ENCODE measurements around the gene FKBP11.
A peak's percentile ranks its signal among the peaks of the same experiment; 100 is the strongest.
"Not testable (repeated sequence)": the region's sequence is repeated elsewhere in the genome, so short reads cannot be mapped to it uniquely, and the experiment has no call there.

The FKBP11 gene

GRCh38 chr12:48903982-48904411, 21.3 kb downstream of the FKBP11 start:
- peak; percentile 77 for DNase-seq (ENCODE audit: low read depth)

- DNase-seq (ENCODE audit: low read depth), result no peak
Measured at GRCh38 chr12:48903363-48903981, 21.8 kb downstream of the FKBP11 start.

DNA sequence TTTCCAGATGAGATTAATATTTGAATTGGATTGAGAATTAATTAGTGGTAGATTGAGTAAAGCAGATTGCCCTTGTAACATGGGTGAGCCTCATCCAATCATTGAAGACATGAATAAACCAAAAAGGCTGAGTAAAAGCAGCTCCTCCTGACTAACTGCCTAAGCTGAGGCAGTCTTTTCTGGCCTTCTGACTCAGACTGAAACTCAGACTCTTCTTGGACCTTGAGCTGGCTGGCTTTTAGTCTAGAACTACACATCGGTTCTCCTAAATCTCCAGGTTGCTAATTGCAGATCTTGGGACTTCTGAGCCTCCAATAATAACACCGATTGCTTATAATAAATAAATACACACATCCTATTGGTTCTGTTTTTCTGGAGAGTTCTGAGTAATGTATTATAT, 24.0 kb downstream of the FKBP11 start:
- DNase-seq (ENCODE audit: low read depth), result peak; percentile 33

DNA sequence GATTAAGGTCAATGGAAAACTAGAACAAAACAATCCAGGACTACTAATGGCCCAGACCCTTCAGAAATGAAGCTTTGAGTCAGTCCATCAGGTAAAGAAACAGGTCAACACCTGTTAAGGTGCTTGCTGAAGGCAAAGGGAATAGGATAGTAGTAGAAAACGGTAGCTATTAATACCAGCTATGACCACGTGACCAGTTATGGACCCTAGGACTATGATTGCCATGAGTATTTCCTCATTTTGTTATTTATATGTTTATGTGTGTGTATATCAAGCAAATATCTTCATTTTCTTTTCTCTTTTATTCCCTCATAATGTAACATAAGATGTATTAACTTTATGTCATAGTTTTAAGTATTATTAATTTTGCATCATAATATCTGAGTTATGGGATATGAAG, 25.6 kb downstream of the FKBP11 start:
- no peak for DNase-seq (ENCODE audit: low read depth)

DNA sequence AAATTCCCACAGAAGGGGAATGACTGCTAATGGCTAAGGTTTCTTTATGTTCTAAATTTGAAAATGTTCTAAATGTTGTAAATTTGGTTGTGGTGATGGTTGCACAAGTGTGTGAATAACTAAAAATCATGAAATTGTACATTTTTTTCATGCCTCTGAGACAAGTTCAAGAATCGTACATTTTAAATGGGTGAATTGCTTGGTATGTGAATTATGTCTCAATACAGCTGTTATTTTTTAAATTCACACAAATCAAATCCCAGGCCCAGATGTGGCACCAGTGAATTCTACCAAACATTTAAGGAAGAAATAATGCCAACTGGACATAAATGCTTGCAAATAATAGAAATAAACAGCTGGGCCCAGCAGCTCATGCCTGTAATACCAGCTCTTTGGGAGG, 31.0 kb downstream of the FKBP11 start:
- no peak for DNase-seq (ENCODE audit: low read depth)

DNA sequence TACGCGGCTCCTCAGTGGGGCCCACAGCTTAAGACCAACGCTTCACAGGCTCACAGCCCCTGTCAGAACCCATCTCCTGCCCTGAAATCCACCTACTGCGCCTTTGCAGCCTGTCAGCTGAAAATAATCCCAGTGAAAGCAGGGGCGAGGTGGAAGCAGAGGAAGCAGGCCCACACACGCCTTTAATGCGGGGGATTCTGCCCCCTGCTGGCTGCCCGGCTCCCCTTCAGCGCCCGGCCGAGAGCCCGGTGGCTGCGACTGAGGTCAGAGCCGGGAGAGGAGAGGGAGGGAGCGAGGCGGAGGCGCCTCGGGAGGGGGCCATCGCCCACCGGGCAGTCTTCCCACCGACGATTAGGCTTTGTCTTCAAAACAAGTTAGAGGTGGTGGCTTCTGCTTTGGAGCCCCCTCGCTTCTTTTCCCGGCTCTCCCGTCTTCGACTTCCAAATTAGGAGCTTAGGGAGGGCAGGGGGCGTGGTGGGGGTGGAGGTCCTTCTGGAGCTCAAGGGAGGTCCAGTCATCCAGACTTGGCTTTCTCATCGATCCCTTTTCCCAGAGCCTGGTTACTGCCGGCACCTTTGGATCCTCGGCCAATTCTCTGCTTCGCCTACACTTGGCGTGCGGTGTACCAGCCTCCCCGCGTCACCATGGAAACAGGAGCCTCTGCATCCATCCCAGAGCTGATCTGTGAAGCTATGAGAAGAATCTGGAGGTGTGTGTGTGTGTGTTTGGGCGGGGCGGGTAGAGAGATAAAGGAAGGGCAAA, 34.5 kb downstream of the FKBP11 start:
- no peak for DNase-seq (ENCODE audit: low read depth)

DNA sequence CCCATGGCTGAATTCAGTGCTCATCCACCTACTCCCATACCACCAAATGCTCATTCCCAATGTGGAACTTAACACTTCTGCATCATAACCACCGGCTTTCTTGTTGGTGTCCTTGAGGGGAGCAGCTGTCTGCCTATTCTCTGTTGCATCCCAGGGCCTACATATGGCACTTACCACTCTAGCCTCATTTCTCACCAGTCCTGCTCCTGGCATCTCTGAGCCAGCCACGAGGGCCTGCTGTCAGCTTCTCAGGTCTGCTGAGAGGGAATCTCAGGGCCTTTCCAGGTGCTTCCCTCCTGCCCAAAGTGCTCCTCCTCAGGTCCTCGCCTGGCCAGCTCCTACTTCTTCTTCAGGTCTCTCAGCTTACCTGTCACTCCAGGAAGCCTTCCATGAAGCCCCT, 35.6 kb downstream of the FKBP11 start:
- no peak for DNase-seq (ENCODE audit: low read depth)

DNA sequence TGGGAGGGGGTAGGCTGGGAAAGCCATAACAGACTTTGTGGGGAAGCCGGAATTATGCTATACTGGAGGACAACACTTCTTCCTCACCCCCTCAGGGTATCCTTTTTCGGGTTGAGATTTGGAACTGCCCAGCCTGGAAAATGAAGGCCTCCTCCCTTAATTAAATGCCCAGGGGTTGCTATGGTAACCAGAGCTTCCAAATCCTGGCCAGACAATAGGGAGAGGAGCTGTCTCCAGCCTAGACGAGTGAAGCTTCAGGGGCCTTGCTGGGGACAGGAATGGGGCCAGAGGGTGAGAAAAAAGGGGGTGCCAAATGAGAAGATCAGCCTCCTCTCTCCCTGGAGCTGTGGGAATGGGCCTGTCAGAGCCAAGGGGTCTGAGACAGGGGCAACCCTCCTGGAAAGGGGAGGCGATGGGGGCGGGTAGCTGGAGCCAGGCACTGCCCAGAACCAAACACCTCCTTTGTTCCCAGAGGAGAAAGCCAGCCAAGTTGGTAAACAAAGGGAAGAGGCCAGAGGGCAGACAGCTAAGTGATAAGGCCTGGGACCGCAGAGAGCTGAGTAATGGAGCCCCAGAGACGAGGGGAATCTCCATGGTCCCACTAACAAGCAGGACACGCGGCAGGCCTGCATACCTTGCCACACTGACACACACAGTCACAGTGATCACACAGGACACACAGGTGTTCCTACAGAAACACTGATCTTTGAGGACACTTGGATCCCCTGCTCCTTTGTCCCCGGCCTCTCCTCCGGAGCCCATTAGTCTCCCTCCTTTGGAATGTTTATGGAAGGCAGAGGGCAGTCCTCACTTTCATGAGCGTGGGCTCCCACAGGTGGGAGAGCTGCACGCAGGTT, 41.8 kb downstream of the FKBP11 start:
- no peak for DNase-seq (ENCODE audit: low read depth)

DNA sequence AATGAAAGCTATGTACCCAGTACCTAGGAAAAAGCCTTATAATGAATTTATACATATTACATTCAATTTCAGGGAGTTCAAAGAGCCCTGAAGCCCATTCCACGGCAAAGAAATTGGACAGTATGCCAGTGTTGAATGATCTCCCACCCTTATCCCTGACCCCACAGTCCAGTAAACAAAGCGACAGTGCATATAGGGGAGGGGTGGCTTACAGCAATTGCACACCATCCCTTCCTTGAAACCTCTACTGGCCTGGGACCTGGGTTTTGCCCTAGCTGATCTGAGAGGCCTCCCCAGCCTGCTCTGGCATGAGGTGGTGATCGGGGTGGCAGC, 42.4 kb downstream of the FKBP11 start:
- DNase-seq (ENCODE audit: low read depth), result no peak

GRCh38 chr12:48882315-48882687, 43.0 kb downstream of the FKBP11 start:
- no peak for DNase-seq (ENCODE audit: low read depth)

GRCh38 chr12:48881686-48882314, 43.5 kb downstream of the FKBP11 start:
- DNase-seq (ENCODE audit: low read depth), result no peak

DNA sequence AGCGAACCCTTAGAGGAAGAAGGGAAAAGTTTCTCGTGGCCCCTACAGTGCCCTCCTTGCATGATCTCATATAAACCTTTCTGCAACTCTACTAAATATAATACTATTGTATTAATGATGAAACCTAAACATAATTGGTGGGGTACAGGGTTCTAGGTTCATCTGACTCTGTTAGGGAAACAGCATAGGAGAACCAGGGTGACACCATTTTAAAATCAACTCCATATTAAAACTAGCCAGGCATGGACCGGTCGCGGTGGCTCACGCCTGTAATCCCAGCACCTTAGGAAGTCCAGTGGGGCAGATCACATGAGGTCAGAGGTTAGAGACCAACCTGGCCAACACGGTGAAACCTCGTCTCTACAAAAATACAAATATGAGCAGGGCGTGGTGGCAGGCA, 44.6 kb downstream of the FKBP11 start:
- DNase-seq (ENCODE audit: low read depth), result no peak

GRCh38 chr12:48878548-48878947, 46.7 kb downstream of the FKBP11 start:
- no peak for DNase-seq (ENCODE audit: low read depth)

GRCh38 chr12:48875944-48876515, 49.3 kb downstream of the FKBP11 start:
- DNase-seq (ENCODE audit: low read depth), result no peak

DNA sequence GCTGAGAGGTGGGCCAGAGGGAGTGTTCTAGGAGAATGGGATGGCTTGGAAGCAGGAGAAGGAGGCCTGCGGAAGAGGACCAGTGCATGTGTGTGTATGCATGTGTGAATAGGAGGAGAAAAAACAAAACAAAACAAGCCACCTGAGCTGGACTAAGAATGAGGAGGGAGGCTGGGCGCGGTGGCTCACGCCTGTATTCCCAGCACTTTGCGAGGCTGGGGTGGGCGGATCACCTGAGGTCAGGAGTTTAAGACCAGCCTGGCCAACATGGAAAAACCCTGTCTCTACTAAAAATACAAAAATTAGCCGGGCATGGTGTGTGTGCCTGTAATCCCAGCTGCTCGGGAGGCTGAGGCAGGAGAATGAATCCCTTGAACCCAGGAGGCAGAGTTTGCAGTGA, 51.8 kb downstream of the FKBP11 start:
- not testable (repeated sequence) for DNase-seq (ENCODE audit: low read depth)

GRCh38 chr12:48873096-48873495, 52.2 kb downstream of the FKBP11 start:
- no peak for DNase-seq (ENCODE audit: low read depth)
